Muscle of leg (tissue), 11 donors: ENCODE results near the gene GPNMB. TPM values are rescaled to one million over a fixed set of nuclear protein-coding genes. Genes with fewer than 3 reads are reported as not detected.

Source experiments
- DNase-seq: peaks from one replicate; pipeline ENCODE4 v3.0.0; 2013
- H3K27ac ChIP-seq: one replicate; pipeline ENCODE4 v1.5.1; 2013; ENCODE audit warnings: mild to moderate bottlenecking, low read length, control low read depth
- H3K27me3 ChIP-seq: one replicate; pipeline ENCODE4 v1.6.1; 2013; ENCODE audit warnings: low read length; ENCODE audit not compliant: control insufficient read depth, insufficient read depth
- H3K36me3 ChIP-seq: one replicate; pipeline ENCODE4 v1.6.1; 2013; ENCODE audit warnings: low read length; ENCODE audit not compliant: control insufficient read depth, insufficient read depth
- H3K4me1 ChIP-seq: one replicate; pipeline ENCODE4 v1.6.1; 2013; ENCODE audit warnings: low read length; ENCODE audit not compliant: control insufficient read depth, insufficient read depth
- H3K4me3 ChIP-seq: one replicate; pipeline ENCODE4 v1.5.1; 2013; ENCODE audit warnings: low read length, control low read depth
- H3K9me3 ChIP-seq: replicated peaks from 2 replicates; pipeline ENCODE4 v1.6.1; 2013; ENCODE audit warnings: low read depth, low read length; ENCODE audit not compliant: control insufficient read depth
- WGBS: methylation state at CpG from one replicate; pipeline ENCODE4 v1.1.5; 2013; ENCODE audit warnings: missing lambda C conversion rate; ENCODE audit not compliant: insufficient coverage; 5-methylcytosine and 5-hydroxymethylcytosine counted together
- polyA plus RNA-seq, 8 donors: library from polyadenylated mRNA; unstranded; fragments of 120-200 nt; gene quantifications; one replicate each; pipeline versions ENCODE4 v1.2.1 to v1.2.3, GENCODE V29; 2013; ENCODE audit warnings: inconsistent platforms in 1 of 8, low replicate concordance in 1 of 8; ENCODE audit not compliant: insufficient read length in 8 of 8, insufficient read depth in 1 of 8
- total RNA-seq: library from RNA; stranded (reverse); fragments of 120-200 nt; gene quantifications from one replicate; pipeline ENCODE4 v1.2.4, GENCODE V29; 2013

The GPNMB gene
- total and polyA plus RNA-seq, 9 donors, result 29.1 to 98.1 (median 50.1) TPM

DNA sequence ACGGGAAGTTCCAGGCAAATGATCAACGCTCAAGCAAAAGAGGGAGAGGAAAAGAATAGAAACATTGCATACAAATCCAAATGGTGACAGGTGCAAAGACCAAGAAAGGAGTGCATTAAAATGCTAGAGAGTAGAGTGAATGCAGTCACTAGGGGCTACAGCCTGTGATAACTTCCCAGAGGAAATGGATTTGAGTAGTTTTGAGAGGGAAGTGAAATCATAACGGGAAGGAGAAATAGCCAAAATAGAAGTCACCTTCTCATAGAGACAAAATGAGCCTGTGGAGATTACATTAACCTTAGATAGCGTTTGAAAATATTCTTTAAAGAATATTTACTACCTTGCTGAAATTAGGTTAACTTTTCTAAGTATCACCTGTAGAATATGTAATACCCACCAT lies 38.3 kb upstream of the GPNMB start:
- Histone ChIP-seq H3K4me1 (peaks cover 5% of the 10 kb centered on the region), H3K27me3 (no peaks in the 10 kb centered on the region), H3K4me3 (no peak overlapping the region), H3K9me3 (no peaks in the 10 kb centered on the region), H3K36me3 (no peaks in the 10 kb centered on the region), H3K27ac (no peak overlapping the region)
- DNase-seq, result peak; percentile 31
- WGBS, result no CpG with 5 or more reads among the region's 4 CpGs

DNA sequence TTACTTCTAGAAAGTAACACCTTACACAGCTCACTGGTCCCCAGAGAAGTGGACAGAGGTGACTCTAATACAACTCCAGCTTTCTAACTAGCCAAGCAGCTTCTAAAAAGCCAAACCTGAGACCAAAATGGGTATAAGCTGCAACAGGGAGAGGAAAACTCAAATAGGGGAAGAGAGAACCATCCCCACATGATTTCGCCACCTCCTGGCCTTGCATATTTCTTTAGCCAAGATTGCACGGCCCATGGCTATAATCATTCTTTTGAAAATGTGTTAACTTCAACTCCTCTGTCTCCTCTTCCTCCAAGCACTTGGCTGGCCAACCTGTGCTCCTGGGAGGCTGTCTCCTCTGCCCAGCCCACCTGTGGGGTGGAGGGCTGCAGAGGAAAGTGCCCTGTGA lies 36.1 kb upstream of the GPNMB start:
- Histone ChIP-seq H3K9me3 (no peaks in the 10 kb centered on the region), H3K27me3 (no peaks in the 10 kb centered on the region), H3K27ac (no peak overlapping the region), H3K4me3 (no peak overlapping the region), H3K4me1 (peaks cover 5% of the 10 kb centered on the region), H3K36me3 (no peaks in the 10 kb centered on the region)
- 40% methylated on average over 1 of the region's 2 CpGs for WGBS
- no peak for DNase-seq

DNA sequence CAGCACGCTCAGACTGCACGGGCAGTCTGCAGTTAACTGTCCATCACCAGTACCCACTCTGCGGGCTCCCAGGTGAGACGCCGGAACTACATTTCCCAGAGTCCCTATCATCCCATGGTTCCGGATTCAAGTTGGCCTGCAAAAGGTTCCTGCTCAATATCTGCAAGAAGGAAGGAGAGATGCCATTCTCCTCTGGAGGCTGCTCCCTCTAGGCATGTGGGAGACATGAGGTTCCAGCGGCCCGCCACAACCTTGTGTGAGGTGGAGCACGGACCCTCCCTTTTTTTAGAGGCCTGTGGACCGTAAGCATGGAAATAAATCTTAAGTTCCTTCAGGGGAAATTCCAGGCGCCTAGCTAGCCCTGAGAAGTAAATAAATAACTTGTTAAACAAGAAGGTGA lies 35.0 kb upstream of the GPNMB start:
- DNase-seq, result no peak
- Histone ChIP-seq H3K27me3 (no peaks in the 10 kb centered on the region), H3K4me3 (no peak overlapping the region), H3K9me3 (no peaks in the 10 kb centered on the region), H3K27ac (no peak overlapping the region), H3K4me1 (peaks cover 2% of the 10 kb centered on the region), H3K36me3 (no peaks in the 10 kb centered on the region)
- WGBS, result 66% methylated on average over 6 of the region's 11 CpGs

DNA sequence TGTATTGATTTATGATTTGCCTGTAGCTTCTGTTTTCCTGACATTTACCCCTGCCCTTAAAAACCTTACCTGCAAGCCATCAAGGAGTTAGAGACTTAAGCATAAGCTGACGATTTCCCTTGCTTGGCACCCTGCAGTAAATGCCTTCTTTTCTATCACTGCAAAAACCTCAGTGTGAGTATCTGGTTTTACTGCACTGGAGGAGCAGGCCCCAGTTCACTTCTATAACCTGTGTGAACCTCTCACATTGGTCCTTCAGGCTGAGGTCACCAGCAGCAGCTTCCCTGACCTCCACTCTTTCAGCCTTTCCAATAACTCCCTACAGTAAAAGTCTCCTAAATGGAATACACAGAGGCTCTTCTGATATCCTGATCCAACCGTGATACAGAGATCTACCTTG lies 34.2 kb upstream of the GPNMB start:
- no peaks in the 10 kb centered on the region for H3K9me3 ChIP-seq
- no peak overlapping the region for H3K4me3 ChIP-seq
- WGBS, result 72% methylated on average over 2 of the region's 2 CpGs
- no peak for DNase-seq
- no peak overlapping the region for H3K27ac ChIP-seq
- peaks cover 2% of the 10 kb centered on the region for H3K4me1 ChIP-seq
- no peaks in the 10 kb centered on the region for H3K36me3 ChIP-seq
- H3K27me3 ChIP-seq, result no peaks in the 10 kb centered on the region

DNA sequence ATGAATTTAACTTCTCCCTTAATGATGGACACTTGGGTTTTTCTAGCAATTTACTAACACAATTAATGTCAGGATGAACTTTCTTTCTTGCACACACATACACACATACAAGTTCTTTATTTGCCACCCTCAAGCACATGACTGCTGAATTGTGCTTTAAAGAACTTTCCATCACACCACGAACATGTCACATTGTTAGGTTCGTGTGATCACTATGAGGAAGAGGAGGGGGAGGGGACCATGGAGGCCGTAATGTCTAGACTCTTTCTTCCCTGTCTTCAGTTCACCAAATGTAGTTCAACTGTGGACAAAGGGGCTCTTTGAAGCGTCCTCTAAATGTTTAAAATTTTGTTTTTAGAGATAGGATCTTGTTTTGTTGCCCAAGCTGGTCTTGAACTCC lies 33.7 kb upstream of the GPNMB start:
- Histone ChIP-seq H3K36me3 (no peaks in the 10 kb centered on the region), H3K4me1 (peaks cover 2% of the 10 kb centered on the region), H3K4me3 (no peak overlapping the region), H3K9me3 (no peaks in the 10 kb centered on the region), H3K27me3 (no peaks in the 10 kb centered on the region), H3K27ac (no peak overlapping the region)
- WGBS, result no CpG with 5 or more reads among the region's 4 CpGs
- peak; percentile 39 for DNase-seq

DNA sequence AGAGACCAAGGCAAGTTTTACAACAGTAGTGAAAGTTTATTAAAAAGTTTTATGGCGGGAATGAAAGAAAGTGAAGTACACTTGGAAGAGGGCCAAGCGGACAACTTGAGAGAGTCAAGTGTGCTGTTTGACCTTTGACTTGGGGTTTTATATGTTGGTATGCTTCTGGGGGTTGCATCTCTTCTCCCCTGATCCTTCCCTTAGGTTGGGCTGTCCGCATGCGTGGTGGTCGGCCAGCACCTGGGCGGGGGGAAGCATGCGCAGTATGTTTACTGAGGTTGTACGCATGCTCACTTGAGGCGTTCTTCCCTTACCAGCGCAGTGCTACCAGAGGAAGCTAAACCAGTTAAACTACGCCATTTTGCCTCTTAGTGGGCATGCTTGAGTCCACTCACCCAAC lies 32.8 kb upstream of the GPNMB start:
- H3K36me3 ChIP-seq, result no peaks in the 10 kb centered on the region
- no peak for DNase-seq
- H3K27ac ChIP-seq, result no peak overlapping the region
- no peak overlapping the region for H3K4me3 ChIP-seq
- H3K27me3 ChIP-seq, result no peaks in the 10 kb centered on the region
- 91% methylated on average over 10 of the region's 11 CpGs for WGBS
- H3K9me3 ChIP-seq, result no peaks in the 10 kb centered on the region
- peaks cover 3% of the 10 kb centered on the region for H3K4me1 ChIP-seq

DNA sequence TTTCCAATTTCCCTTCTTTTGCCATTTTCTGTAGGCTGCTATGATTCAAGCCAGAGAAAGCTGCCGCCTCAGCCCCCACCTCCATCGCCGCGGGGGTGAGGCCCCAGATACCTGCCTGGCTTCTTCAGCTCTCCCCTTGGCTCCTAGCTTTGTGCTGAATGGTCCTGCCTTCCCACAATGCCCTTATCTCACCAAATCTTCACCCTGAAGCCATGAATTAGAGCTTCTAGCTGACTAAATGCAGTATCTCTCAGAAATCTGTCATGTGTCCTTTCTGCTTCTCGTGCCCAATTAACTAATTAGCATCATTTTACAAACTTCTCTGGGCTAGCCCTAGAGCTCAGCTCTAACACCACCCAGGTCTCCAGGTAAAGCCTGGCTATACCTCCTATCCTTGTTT lies 32.2 kb upstream of the GPNMB start:
- no peak overlapping the region for H3K27ac ChIP-seq
- no peaks in the 10 kb centered on the region for H3K9me3 ChIP-seq
- H3K36me3 ChIP-seq, result no peaks in the 10 kb centered on the region
- no peak for DNase-seq
- 79% methylated on average over 5 of the region's 5 CpGs for WGBS
- peaks cover 3% of the 10 kb centered on the region for H3K4me1 ChIP-seq
- H3K4me3 ChIP-seq, result no peak overlapping the region
- no peaks in the 10 kb centered on the region for H3K27me3 ChIP-seq

DNA sequence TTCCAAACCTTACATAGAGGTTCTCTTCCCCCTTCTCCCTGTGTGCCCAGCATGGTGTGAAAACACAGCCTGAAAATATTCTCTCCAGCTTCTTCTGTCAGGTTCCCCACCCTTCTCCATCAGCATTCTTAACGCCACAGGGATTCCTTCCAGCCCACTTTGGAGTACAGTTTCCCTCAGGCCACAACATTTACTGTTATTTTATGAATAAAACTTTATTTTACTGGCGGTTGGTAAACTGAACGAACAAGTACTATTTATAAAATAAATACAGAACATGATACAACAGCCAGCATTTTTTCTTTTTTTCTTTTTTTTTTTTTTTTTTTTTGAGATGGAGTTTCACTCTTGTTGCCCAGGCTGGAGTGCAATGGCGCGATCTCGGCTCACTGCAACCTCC lies 31.6 kb upstream of the GPNMB start:
- 80% methylated on average over 1 of the region's 6 CpGs for WGBS
- Histone ChIP-seq H3K4me1 (peaks cover 3% of the 10 kb centered on the region), H3K4me3 (no peak overlapping the region), H3K36me3 (no peaks in the 10 kb centered on the region), H3K9me3 (no peaks in the 10 kb centered on the region), H3K27me3 (no peaks in the 10 kb centered on the region), H3K27ac (no peak overlapping the region)
- no peak for DNase-seq

DNA sequence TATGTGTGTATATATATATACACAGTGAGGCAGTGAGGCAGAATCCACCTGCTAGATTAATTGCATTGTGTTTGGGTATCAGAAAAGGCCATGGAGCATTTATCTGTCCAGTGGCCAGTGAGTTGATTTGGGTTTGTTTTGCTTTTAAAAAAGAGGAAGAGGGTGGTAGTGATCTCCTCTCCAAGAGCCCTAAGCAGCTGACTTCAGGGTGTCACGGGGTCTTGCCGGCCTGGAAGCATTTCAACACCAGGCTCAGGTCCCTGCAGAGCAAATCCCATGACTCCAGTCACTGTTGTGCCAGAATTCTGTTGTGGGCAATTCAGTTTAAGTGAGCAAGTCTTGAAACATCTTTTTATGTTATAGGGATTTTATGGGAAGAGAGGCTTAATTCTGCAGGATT lies 30.6 kb upstream of the GPNMB start:
- no peaks in the 10 kb centered on the region for H3K9me3 ChIP-seq
- no peak overlapping the region for H3K4me3 ChIP-seq
- DNase-seq, result peak; percentile 77
- 63% methylated on average over 2 of the region's 2 CpGs for WGBS
- no peak overlapping the region for H3K27ac ChIP-seq
- H3K27me3 ChIP-seq, result no peaks in the 10 kb centered on the region
- H3K36me3 ChIP-seq, result no peaks in the 10 kb centered on the region
- peaks cover 3% of the 10 kb centered on the region for H3K4me1 ChIP-seq

DNA sequence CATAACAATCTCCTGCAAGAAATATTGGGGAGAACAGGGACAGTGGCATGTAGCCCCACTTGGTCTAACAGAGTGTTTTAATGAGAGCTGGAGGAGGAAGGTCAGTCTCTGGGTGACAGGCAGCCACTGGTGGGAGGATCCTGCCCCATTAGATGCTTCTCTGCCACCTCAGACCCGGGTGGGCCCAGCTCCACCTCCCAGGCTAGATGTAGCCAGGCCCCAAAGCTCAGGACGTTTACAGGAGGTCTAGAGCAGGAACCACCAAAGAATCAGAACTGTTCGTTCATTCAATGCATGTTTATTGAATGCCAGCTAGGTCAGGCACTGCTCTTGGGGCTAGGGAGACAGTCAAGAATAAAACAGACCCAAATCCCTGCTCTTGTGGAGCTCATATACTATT lies 28.4 kb upstream of the GPNMB start:
- no peak overlapping the region for H3K4me3 ChIP-seq
- 56% methylated on average over 1 of the region's 3 CpGs for WGBS
- H3K36me3 ChIP-seq, result no peaks in the 10 kb centered on the region
- no peak for DNase-seq
- H3K9me3 ChIP-seq, result no peaks in the 10 kb centered on the region
- peaks cover 14% of the 10 kb centered on the region for H3K4me1 ChIP-seq
- H3K27ac ChIP-seq, result no peak overlapping the region
- no peaks in the 10 kb centered on the region for H3K27me3 ChIP-seq

DNA sequence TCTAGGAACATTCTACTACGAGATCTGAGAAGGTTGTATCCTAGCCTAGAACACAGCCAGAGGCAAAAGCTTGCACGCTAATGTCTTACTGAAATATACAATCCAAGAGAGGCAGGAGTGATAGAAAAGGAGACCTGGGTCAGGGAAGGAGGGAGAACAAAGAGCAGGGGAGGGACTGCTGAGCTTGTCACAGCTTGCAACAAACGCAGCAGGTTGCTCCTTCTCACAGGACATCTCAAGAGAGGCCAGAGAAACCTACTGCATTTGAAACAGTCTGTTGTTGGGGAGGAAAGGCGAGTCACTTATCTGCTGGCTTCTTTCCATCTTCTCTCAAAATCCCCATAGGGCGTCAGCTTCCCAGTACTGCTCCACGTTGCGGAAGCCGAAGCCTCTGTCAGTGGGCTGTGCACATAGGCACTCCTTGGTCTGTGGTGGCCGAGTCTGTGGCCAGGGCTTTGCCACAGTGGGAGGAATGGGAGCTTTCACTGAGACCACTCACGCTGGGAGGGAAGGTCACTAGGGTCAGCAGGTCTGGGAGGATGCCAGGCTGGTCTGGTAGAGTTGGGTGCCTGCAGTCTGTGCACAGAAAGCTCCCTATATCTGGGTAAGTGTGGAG lies 25.8 kb upstream of the GPNMB start:
- peaks cover 17% of the 10 kb centered on the region for H3K4me1 ChIP-seq
- no peaks in the 10 kb centered on the region for H3K36me3 ChIP-seq
- H3K9me3 ChIP-seq, result no peaks in the 10 kb centered on the region
- H3K27ac ChIP-seq, result no peak overlapping the region
- no peak for DNase-seq
- WGBS, result 83% methylated on average over 3 of the region's 10 CpGs
- H3K4me3 ChIP-seq, result no peak overlapping the region
- no peaks in the 10 kb centered on the region for H3K27me3 ChIP-seq
